H1 (cell line): ENCODE data around the gene ST8SIA5. TPM values are rescaled to one million over a fixed set of nuclear protein-coding genes. Genes with fewer than 3 reads are reported as not detected.

Experiments used
- CTCF ChIA-PET: fragments of 300-600 bp; sonication (Branson Sonifier 250); formaldehyde crosslinking; loops from one replicate; lab custom pipeline; 2021; ENCODE audit not compliant: partially characterized antibody; lab: Charles Lee
- POLR2A ChIA-PET: fragments of 300-600 bp; sonication (Branson Sonifier 250); formaldehyde crosslinking; loops from one replicate; lab custom pipeline; 2021; ENCODE audit warnings: inconsistent platforms; ENCODE audit not compliant: partially characterized antibody; lab: Charles Lee
- DNase-seq, 2 experiments: peaks; one replicate each; pipeline versions ENCODE4 v3.0.0 to v3.0.0-alpha.2; 2010 to 2022; ENCODE audit warnings: low spot score in 2 of 2, low read depth in 1 of 2, mixed read lengths in 1 of 2
- FAIRE-seq: peaks from 2 replicates; lab custom pipeline; 2011; peaks lifted over from hg19 to GRCh38; lab: Jason Lieb, UNC
- H2AFZ ChIP-seq: 2 replicates; pipeline ENCODE4 v1.8.1; 2012; ENCODE audit warnings: low read length, inconsistent platforms
- H2AK5ac ChIP-seq: 2 replicates; pipeline ENCODE4 v1.6.1; 2013; ENCODE audit warnings: low read depth, low read length
- H2BK120ac ChIP-seq: replicated peaks from 2 replicates; pipeline ENCODE3; 2013; ENCODE audit warnings: low read depth, low read length, inconsistent platforms
- H2BK12ac ChIP-seq: 2 replicates; pipeline ENCODE4 v1.6.1; 2013; ENCODE audit warnings: low read depth, low read length
- H2BK15ac ChIP-seq: 2 replicates; pipeline ENCODE4 v1.6.1; 2013; ENCODE audit warnings: low read length
- H2BK20ac ChIP-seq: 2 replicates; pipeline ENCODE4 v1.6.1; 2013; ENCODE audit warnings: low read length
- H2BK5ac ChIP-seq: 2 replicates; pipeline ENCODE4 v1.6.1; 2013; ENCODE audit warnings: low read depth, low read length
- H3K14ac ChIP-seq: 2 replicates; pipeline ENCODE4 v1.6.1; 2013; ENCODE audit warnings: inconsistent platforms; ENCODE audit not compliant: insufficient read length
- H3K18ac ChIP-seq: 2 replicates; pipeline ENCODE4 v1.6.1; 2013; ENCODE audit warnings: low read length; ENCODE audit errors: extremely low read depth
- H3K23ac ChIP-seq: 2 replicates; pipeline ENCODE4 v1.6.1; 2013; ENCODE audit warnings: inconsistent platforms; ENCODE audit not compliant: insufficient read length
- H3K23me2 ChIP-seq: 2 replicates; pipeline ENCODE4 v1.6.1; 2013; ENCODE audit warnings: low read depth, low read length
- H3K27ac ChIP-seq: 2 replicates; pipeline ENCODE4 v1.6.1; 2011; ENCODE audit warnings: low read depth, low read length, inconsistent platforms
- H3K27me3 ChIP-seq, 4 experiments: replicated peaks in 1 of 4; 1 replicate in 1 of 4; 2 replicates in 3 of 4; pipeline versions ENCODE4 v1.6.1 to v1.8.1; 2011 to 2013; ENCODE audit warnings: low read length in 3 of 4, mild to moderate bottlenecking in 3 of 4, inconsistent platforms in 2 of 4, mixed read lengths in 2 of 4, moderate library complexity in 1 of 4; ENCODE audit not compliant: control insufficient read depth in 3 of 4, insufficient read depth in 3 of 4; ENCODE audit errors: extremely low read depth in 1 of 4
- H3K36me3 ChIP-seq, 4 experiments: 2 replicates each; pipeline versions ENCODE4 v1.6.1 to v1.8.1; 2011 to 2013; ENCODE audit warnings: mild to moderate bottlenecking in 4 of 4, low read length in 3 of 4, moderate library complexity in 2 of 4, control low read depth in 1 of 4, inconsistent platforms in 1 of 4; ENCODE audit not compliant: insufficient read depth in 4 of 4, control insufficient read depth in 2 of 4
- H3K4ac ChIP-seq: replicated peaks from 2 replicates; pipeline ENCODE3; 2013; ENCODE audit warnings: low read length, low read depth, mixed read lengths, inconsistent platforms; ENCODE audit not compliant: insufficient read length
- H3K4me1 ChIP-seq, 4 experiments: replicated peaks in 1 of 4; 1 replicate in 1 of 4; 2 replicates in 3 of 4; pipeline versions ENCODE4 v1.6.1 to v1.8.1; 2011 to 2013; ENCODE audit warnings: low read length in 3 of 4, inconsistent platforms in 2 of 4, mixed read lengths in 1 of 4; ENCODE audit not compliant: insufficient read depth in 4 of 4, control insufficient read depth in 3 of 4
- H3K4me2 ChIP-seq, 2 experiments: 2 replicates each; pipeline versions ENCODE4 v1.6.1 to v1.8.1; 2011 to 2013; ENCODE audit warnings: low read depth in 2 of 2, low read length in 2 of 2, control low read depth in 1 of 2, inconsistent platforms in 1 of 2, mild to moderate bottlenecking in 1 of 2; ENCODE audit not compliant: insufficient read depth in 1 of 2
- H3K4me3 ChIP-seq, 4 experiments: fragments of 200-600, 300-600 bp in 1 of 4; sonication (generic), shearing (Covaris generic), sonication (Bioruptor Twin) in 1 of 4; 2 replicates each; pipeline versions ENCODE4 v1.5.1 to v1.8.1; 2011 to 2016; ENCODE audit warnings: low read length in 4 of 4, low read depth in 3 of 4, control low read depth in 2 of 4, inconsistent platforms in 2 of 4, mild to moderate bottlenecking in 2 of 4, mixed read lengths in 1 of 4, moderate library complexity in 1 of 4; ENCODE audit not compliant: insufficient read depth in 2 of 4; ENCODE audit errors: extremely low read depth in 1 of 4
- H3K56ac ChIP-seq: replicated peaks from 2 replicates; pipeline ENCODE3; 2013; ENCODE audit warnings: low read depth, mild to moderate bottlenecking, mixed read lengths, low read length, inconsistent platforms; ENCODE audit not compliant: insufficient read length
- H3K79me1 ChIP-seq: 2 replicates; pipeline ENCODE4 v1.6.1; 2013; ENCODE audit warnings: low read depth, low read length, control low read depth
- H3K79me2 ChIP-seq, 2 experiments: 2 replicates each; pipeline versions ENCODE4 v1.6.1 to v1.8.1; 2012 to 2013; ENCODE audit warnings: low read length in 2 of 2, mild to moderate bottlenecking in 2 of 2, inconsistent platforms in 1 of 2; ENCODE audit not compliant: insufficient read depth in 2 of 2, control insufficient read depth in 1 of 2
- H3K9ac ChIP-seq, 4 experiments: replicated peaks in 1 of 4; 1 replicate in 1 of 4; 2 replicates in 3 of 4; pipeline versions ENCODE4 v1.6.1 to v1.8.1; 2011 to 2013; ENCODE audit warnings: low read depth in 3 of 4, low read length in 3 of 4, control low read depth in 2 of 4, mild to moderate bottlenecking in 2 of 4, moderate library complexity in 2 of 4, inconsistent platforms in 1 of 4; ENCODE audit errors: extremely low read depth in 1 of 4
- H3K9me3 ChIP-seq, 2 experiments: 2 replicates each; pipeline versions ENCODE4 v1.6.1 to v1.8.1; 2012 to 2013; ENCODE audit warnings: mild to moderate bottlenecking in 2 of 2, moderate library complexity in 2 of 2, control low read depth in 1 of 2, inconsistent platforms in 1 of 2, low read depth in 1 of 2, low read length in 1 of 2, mixed read lengths in 1 of 2; ENCODE audit not compliant: insufficient read depth in 2 of 2
- H4K20me1 ChIP-seq, 2 experiments: replicated peaks in 1 of 2; 2 replicates each; pipeline versions ENCODE3 to v1.8.1; 2011 to 2013; ENCODE audit warnings: inconsistent platforms in 2 of 2, low read length in 2 of 2, mild to moderate bottlenecking in 1 of 2; ENCODE audit not compliant: insufficient read depth in 2 of 2, control insufficient read depth in 1 of 2
- H4K5ac ChIP-seq: 2 replicates; pipeline ENCODE4 v1.6.1; 2013; ENCODE audit warnings: low read length, low read depth, mixed read lengths, inconsistent platforms; ENCODE audit not compliant: insufficient read length
- H4K8ac ChIP-seq: 2 replicates; pipeline ENCODE4 v1.8.0; 2013; ENCODE audit warnings: mild to moderate bottlenecking, moderate library complexity, low read length, inconsistent platforms; ENCODE audit not compliant: insufficient read depth; ENCODE audit errors: extremely low read depth
- H4K91ac ChIP-seq: replicated peaks from 2 replicates; pipeline ENCODE3; 2013; ENCODE audit warnings: low read length, mixed read lengths, inconsistent platforms; ENCODE audit not compliant: insufficient read length
- BCL11A ChIP-seq, 2 experiments: IDR thresholded peaks; one replicate each; pipeline ENCODE4 v1.6.1; 2011; ENCODE audit warnings: low read depth in 2 of 2, low read length in 2 of 2, mild to moderate bottlenecking in 2 of 2
- CBX8 ChIP-seq: fragments of 300-800, 300-1000 bp; sonication (generic); IDR thresholded peaks from 2 replicates; pipeline ENCODE4 v1.7.1; 2016; ENCODE audit warnings: low read depth, low read length, borderline replicate concordance
- EGR1 ChIP-seq: IDR thresholded peaks from 2 replicates; pipeline ENCODE4 v1.6.1; 2011; ENCODE audit warnings: low read depth, low read length, borderline replicate concordance
- EZH2 ChIP-seq: fragments of 200-600 bp; sonication (generic); IDR thresholded peaks from 2 replicates; pipeline ENCODE4 v1.7.1; 2012; ENCODE audit warnings: low read depth, mild to moderate bottlenecking, moderate library complexity, low read length, inconsistent platforms; ENCODE audit not compliant: severe bottlenecking
- HDAC6 ChIP-seq: IDR thresholded peaks from one replicate; pipeline ENCODE4 v1.7.1; 2012; ENCODE audit warnings: low read depth, mild to moderate bottlenecking, inconsistent platforms, low read length, moderate library complexity
- RBBP5 ChIP-seq: IDR thresholded peaks from 2 replicates; pipeline ENCODE4 v1.7.1; 2012; ENCODE audit warnings: low read depth, mild to moderate bottlenecking, inconsistent platforms, low read length, moderate library complexity, borderline replicate concordance
- SIRT6 ChIP-seq: IDR thresholded peaks from one replicate; pipeline ENCODE4 v1.7.1; 2012; ENCODE audit warnings: low read length, inconsistent platforms
- SRF ChIP-seq: IDR thresholded peaks from 2 replicates; pipeline ENCODE4 v1.6.1; 2011; ENCODE audit warnings: mild to moderate bottlenecking, low read depth, low read length, moderate library complexity
- SUZ12 ChIP-seq: fragments of 200-600 bp; sonication (generic); IDR thresholded peaks from 2 replicates; pipeline ENCODE4 v1.6.1; 2012; ENCODE audit warnings: mild to moderate bottlenecking, inconsistent platforms, low read length, moderate library complexity, mixed read lengths
- TAF1 ChIP-seq: IDR thresholded peaks from 2 replicates; pipeline ENCODE4 v1.6.1; 2011; ENCODE audit warnings: mild to moderate bottlenecking, low read depth, low read length
- ZNF274 ChIP-seq: IDR thresholded peaks from 2 replicates; pipeline ENCODE4 v1.7.0; 2012; ENCODE audit warnings: low read length, borderline replicate concordance; ENCODE audit errors: extremely low read depth
- WGBS, 2 experiments: shearing (Covaris generic) in 1 of 2; methylation state at CpG; one replicate each; pipeline versions ENCODE4 v1.1.6 to v1.1.7; 2013 to 2015; ENCODE audit warnings: low lambda C conversion rate in 2 of 2, mixed read lengths in 2 of 2, inconsistent platforms in 1 of 2, low coverage in 1 of 2, missing lambda C conversion rate in 1 of 2; ENCODE audit not compliant: insufficient replicate concordance in 2 of 2, insufficient coverage in 1 of 2, insufficient read length in 1 of 2; ENCODE audit errors: extremely low coverage in 1 of 2, missing lambda C conversion rate in 1 of 2; 5-methylcytosine and 5-hydroxymethylcytosine counted together
- polyA plus RNA-seq, 7 experiments: library from polyadenylated mRNA; depleted of rRNA in 3 of 7; stranded (reverse) in 5 of 7; unstranded in 2 of 7; fragments of >200 nt in 5 of 7; fragments of 200-250 nt in 2 of 7; gene quantifications; 1 replicate in 5 of 7; 2 replicates in 1 of 7; 4 replicates in 1 of 7; pipeline versions ENCODE4 v1.2.1 to v1.2.3, GENCODE V29; 2011 to 2013; ENCODE audit warnings: missing spikeins in 2 of 7, mixed read lengths in 2 of 7
- total RNA-seq: library from RNA; stranded (reverse); fragmentation: NEBNext Ultra II Directional; extraction: Animal tissue kit (Norgen Biotek cat#: 25700); gene quantifications from 2 replicates; pipeline ENCODE4 v1.2.1, GENCODE V29; 2021
- TF ChIP-seq, protein P1 (sequence below): IDR thresholded peaks from 2 replicates; pipeline ENCODE4 v1.6.1; 2011; ENCODE audit warnings: low read depth, mild to moderate bottlenecking, low read length; ENCODE audit not compliant: insufficient read depth
- TF ChIP-seq, protein P2 (sequence below): IDR thresholded peaks from 2 replicates; pipeline ENCODE4 v1.6.1; 2011; ENCODE audit warnings: low read length, improper control_type of control experiment

ST8SIA5 gene
- total and polyA plus RNA-seq, 2 of the 8 experiments (the other 6 are each of a cell fraction or from before 2014, with no cell fraction given) = 2.4 to 6.3 TPM

DNA sequence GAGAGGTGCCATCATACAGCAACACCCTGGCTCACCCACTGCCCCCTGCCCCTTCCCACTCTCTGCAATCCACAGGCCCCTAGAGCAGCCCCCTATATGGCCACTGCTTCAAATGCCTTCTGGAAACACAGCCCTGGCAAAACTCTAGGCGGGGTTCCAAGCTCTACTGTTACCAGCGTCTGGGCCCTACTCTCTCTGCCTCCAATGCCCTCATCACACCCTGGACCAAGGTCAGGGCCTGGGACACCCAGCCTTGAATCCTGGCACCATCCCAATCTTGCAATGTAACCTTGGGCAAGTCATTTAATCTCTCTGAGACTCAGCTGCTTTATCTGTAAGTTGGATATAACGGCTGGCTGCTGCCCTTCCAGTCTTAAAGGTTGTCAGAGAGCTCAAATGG, 60.6 kb downstream of the ST8SIA5 start:
- POLR2A ChIA-PET = interaction anchor here (1.6 kb wide), 1 partner anchor 8 kb away, joined by 3 read pairs; no protein-coding TSS in a partner anchor
- CTCF ChIA-PET = interaction anchor here (0.6 to 1.7 kb wide), 2 partner anchors 38 to 264 kb away, joined by 3 to 6 read pairs; no protein-coding TSS in a partner anchor
- TF ChIP-seq ZNF274 (no peak), EGR1 (no peak), TAF1 (no peak), SIRT6 (no peak), BCL11A (IDR thresholded peaks at IDR 0.05; ENCODE audit: low read depth in 2 of 2, low read length in 2 of 2) (no peak), SRF (no peak), HDAC6 (no peak), EZH2 (no peak), RBBP5 (no peak), CBX8 (no peak), SUZ12 (no peak)
- TF ChIP-seq, protein P1, sequence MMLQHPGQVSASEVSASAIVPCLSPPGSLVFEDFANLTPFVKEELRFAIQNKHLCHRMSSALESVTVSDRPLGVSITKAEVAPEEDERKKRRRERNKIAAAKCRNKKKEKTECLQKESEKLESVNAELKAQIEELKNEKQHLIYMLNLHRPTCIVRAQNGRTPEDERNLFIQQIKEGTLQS = no peak
- TF ChIP-seq, protein P2, sequence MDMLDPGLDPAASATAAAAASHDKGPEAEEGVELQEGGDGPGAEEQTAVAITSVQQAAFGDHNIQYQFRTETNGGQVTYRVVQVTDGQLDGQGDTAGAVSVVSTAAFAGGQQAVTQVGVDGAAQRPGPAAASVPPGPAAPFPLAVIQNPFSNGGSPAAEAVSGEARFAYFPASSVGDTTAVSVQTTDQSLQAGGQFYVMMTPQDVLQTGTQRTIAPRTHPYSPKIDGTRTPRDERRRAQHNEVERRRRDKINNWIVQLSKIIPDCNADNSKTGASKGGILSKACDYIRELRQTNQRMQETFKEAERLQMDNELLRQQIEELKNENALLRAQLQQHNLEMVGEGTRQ = no peak

More for the DNA sequence above, 60.6 kb downstream of the ST8SIA5 start:
- H3K36me3 ChIP-seq = no peaks in the 10 kb centered on the region
- H3K23ac ChIP-seq = no peak overlapping the region
- H3K79me2 ChIP-seq = no peaks in the 10 kb centered on the region
- no peak overlapping the region for H2BK12ac ChIP-seq
- no peak overlapping the region for H3K27ac ChIP-seq
- H2BK5ac ChIP-seq = no peak overlapping the region
- no peak overlapping the region for H2AK5ac ChIP-seq
- no peak overlapping the region for H4K8ac ChIP-seq
- H2BK20ac ChIP-seq = no peak overlapping the region
- H3K4me1 ChIP-seq = peaks cover 0 to 10% (median 2%) of the 10 kb centered on the region in 4 experiments; a peak in 5 of 7 replicates
- FAIRE-seq = no peak
- no peaks in the 10 kb centered on the region for H3K79me1 ChIP-seq
- no peak overlapping the region for H2BK15ac ChIP-seq
- H3K14ac ChIP-seq = no peak overlapping the region
- no peaks in the 10 kb centered on the region for H3K27me3 ChIP-seq
- peaks cover 7% of the 10 kb centered on the region; the same call in 1 of the 2 replicates for H3K23me2 ChIP-seq
- no peak overlapping the region for H3K4ac ChIP-seq
- H4K20me1 ChIP-seq = no peaks in the 10 kb centered on the region
- H3K4me2 ChIP-seq = no peak overlapping the region
- DNase-seq = no peak
- H4K5ac ChIP-seq = no peak overlapping the region
- no peak overlapping the region for H2BK120ac ChIP-seq
- H2AFZ ChIP-seq = no peak overlapping the region
- H3K56ac ChIP-seq = no peak overlapping the region
- no peaks in the 10 kb centered on the region for H3K9me3 ChIP-seq
- 89% methylated on average over 3 of the region's 3 CpGs; no CpG with 5 or more reads in 1 of the 2 experiments for WGBS, 2 experiments
- no peak overlapping the region for H3K18ac ChIP-seq
- no peak overlapping the region for H3K9ac ChIP-seq
- no peak overlapping the region for H4K91ac ChIP-seq
- no peak overlapping the region for H3K4me3 ChIP-seq
